GM13977 (cell line): Measurements from ENCODE around the gene IL11.

Experiments used
- DNase-seq: peaks from one replicate; pipeline ENCODE4 v3.0.0; 2012; ENCODE audit warnings: low spot score
- CTCF ChIP-seq: IDR thresholded peaks from 2 replicates; pipeline ENCODE4 v1.5.1; 2012; ENCODE audit warnings: mild to moderate bottlenecking, control low read depth; ENCODE audit not compliant: insufficient read depth; ENCODE audit errors: extremely low read depth, missing control alignments
- in situ Hi-C: fragments of 300-500 bp; cut with MboI; formaldehyde crosslinking; loops from one replicate; pipeline ENCODE4 v1.12.0; 2022; ENCODE audit warnings: low sequenced_read_pairs, low pct_unique_long_range_greater_than_20kb, mixed read lengths, inconsistent platforms; ENCODE audit not compliant: unreplicated experiment

Gene IL11

GRCh38 chr19:55350620-55351315 lies 19.5 kb downstream of the IL11 start:
- in situ Hi-C loops: no loop called here
- no peak for TF ChIP-seq CTCF
- DNase-seq: no peak

DNA sequence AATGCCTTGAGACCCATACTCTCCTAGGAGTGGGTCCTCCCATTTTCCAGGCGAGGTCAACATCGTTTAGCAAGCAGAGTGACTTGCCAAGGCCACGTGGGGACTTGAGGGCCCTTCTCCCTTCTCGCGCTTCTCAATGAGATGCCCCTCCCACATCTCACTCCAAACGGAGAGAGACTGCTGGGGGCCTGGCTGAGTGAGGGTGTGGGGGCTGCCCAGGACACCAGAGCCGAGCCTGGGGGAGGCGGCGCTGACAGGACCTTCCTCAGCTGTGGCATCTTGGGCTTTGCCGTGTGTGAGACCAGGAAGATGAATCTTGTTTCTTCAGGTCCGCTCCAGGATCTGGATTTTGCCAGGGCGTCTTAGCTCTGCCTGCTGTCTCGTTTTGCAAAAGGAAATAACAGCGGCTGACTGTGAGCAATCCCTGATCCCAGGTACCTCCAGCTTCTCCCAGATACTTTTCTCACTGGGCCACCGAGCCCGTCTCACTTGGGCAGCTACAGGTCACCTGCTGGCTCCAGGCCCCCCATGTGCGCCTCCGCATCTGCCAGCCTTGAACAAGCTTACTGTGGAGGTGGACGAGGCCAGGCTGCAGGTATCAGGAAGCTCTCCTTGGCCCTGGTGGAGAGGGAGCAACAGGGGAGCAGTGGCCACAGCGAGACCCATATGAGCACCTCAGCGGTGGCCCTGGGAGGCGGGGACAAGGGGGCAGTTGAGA lies 21.8 kb downstream of the IL11 start:
- no peak for TF ChIP-seq CTCF
- no peak for DNase-seq
- in situ Hi-C loops: no loop called here

- no peak for DNase-seq
- TF ChIP-seq CTCF: no peak
- in situ Hi-C loops: no loop called here
These were observed 22.7 kb downstream of the IL11 start for GRCh38 chr19:55347442-55348009.

- in situ Hi-C loops: no loop called here
- TF ChIP-seq CTCF: no peak
- no peak for DNase-seq
These were observed 23.4 kb downstream of the IL11 start for GRCh38 chr19:55346725-55347441.

- no peak for TF ChIP-seq CTCF
- no peak for DNase-seq
- in situ Hi-C loops: no loop called here
These were observed 24.2 kb downstream of the IL11 start for GRCh38 chr19:55345818-55346724.
